ENCODE results near the gene IRS1.

DNA sequence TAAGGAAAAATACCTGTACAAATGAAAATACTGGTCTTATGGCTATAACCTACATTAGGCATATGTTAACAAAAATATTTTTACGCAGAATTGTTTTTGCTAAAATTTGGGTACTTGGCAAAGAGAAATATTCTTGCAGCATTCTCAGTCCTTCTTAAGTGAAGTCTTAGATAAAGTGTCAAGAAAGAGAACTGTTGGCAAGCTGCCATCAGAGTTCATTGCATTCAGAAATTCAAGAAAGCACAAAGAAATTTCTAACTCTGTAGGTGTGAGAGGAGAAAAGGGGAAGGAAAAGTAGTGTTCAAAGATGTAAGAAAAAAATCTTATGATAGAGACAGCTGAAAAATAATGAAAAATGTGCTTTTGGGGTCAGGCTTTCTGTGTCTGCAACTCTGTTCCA is 86.7 kb downstream of the IRS1 start:
- TF ChIP-seq, protein P1, sequence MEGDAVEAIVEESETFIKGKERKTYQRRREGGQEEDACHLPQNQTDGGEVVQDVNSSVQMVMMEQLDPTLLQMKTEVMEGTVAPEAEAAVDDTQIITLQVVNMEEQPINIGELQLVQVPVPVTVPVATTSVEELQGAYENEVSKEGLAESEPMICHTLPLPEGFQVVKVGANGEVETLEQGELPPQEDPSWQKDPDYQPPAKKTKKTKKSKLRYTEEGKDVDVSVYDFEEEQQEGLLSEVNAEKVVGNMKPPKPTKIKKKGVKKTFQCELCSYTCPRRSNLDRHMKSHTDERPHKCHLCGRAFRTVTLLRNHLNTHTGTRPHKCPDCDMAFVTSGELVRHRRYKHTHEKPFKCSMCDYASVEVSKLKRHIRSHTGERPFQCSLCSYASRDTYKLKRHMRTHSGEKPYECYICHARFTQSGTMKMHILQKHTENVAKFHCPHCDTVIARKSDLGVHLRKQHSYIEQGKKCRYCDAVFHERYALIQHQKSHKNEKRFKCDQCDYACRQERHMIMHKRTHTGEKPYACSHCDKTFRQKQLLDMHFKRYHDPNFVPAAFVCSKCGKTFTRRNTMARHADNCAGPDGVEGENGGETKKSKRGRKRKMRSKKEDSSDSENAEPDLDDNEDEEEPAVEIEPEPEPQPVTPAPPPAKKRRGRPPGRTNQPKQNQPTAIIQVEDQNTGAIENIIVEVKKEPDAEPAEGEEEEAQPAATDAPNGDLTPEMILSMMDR (IDR thresholded peaks at IDR 0.05): no peak
- TF ChIP-seq POLR2AphosphoS5 (IDR thresholded peaks at IDR 0.05) (no peak), POLR2A (IDR thresholded peaks at IDR 0.05) (no peak), EP300 (IDR thresholded peaks at IDR 0.05) (no peak)

Measured in stomach (tissue), 4 donors.